K562 (cell line): ENCODE results near the gene TBC1D16. TPM values are rescaled to one million over a fixed set of nuclear protein-coding genes. Genes with fewer than 3 reads are reported as not detected.
A peak's percentile ranks its signal among the peaks of the same experiment; 100 is the strongest.

Experiments
- ATAC-seq: fragments of 200-7000 bp; cut with Tn5 transposase; 3 replicates; pipeline ENCODE4 v1.9.1; 2020; ENCODE audit warnings: moderate library complexity
- BruUV-seq: library from RNA; stranded (reverse); fragments of 400-500 nt; replicated peaks from 2 replicates; lab custom pipeline; 2021; lab: Mats Ljungman, UMichigan
- CTCF ChIA-PET: fragments of 300-600 bp; formaldehyde crosslinking; extraction: SDS; loops from one replicate; lab custom pipeline; 2021; ENCODE audit warnings: low intra/inter-chr PET ratio; lab: Yijun Ruan, JAX
- POLR2A ChIA-PET: fragments of 300-600, 350-650 bp; sonication (Branson Sonifier 250); formaldehyde crosslinking; extraction: SDS; loops from one replicate; lab custom pipeline; 2021; ENCODE audit warnings: antibody characterized with exemption, inconsistent platforms; lab: Yijun Ruan, JAX
- DNase-seq, 4 experiments: peaks; one replicate each; pipeline versions ENCODE4 v3.0.0 to v3.0.0-alpha.2; 2011 to 2018; ENCODE audit warnings: low spot score in 3 of 4, mixed read lengths in 3 of 4; ENCODE audit errors: extremely low read depth in 1 of 4
- FAIRE-seq: peaks from 2 replicates; lab custom pipeline; 2011; peaks lifted over from hg19 to GRCh38; lab: Jason Lieb, UNC
- H2AFZ ChIP-seq: 2 replicates; pipeline ENCODE4 v1.6.0; 2011; ENCODE audit warnings: low read depth, low read length, control low read depth, inconsistent platforms
- H3K27ac ChIP-seq: fragments of 200-600 bp; 3 replicates; pipeline ENCODE4 v1.8.0; 2011; ENCODE audit warnings: low read depth, mild to moderate bottlenecking, control low read depth, inconsistent platforms, low read length, moderate library complexity, mixed read lengths; ENCODE audit errors: extremely low read depth
- H3K27me3 ChIP-seq, 2 experiments: fragments of 300-600 bp in 1 of 2; 2 replicates in 1 of 2; 3 replicates in 1 of 2; pipeline versions ENCODE4 v1.6.0 to v1.8.0; 2011; ENCODE audit warnings: inconsistent platforms in 2 of 2, low read length in 2 of 2, mild to moderate bottlenecking in 1 of 2, mixed read lengths in 1 of 2, moderate library complexity in 1 of 2; ENCODE audit not compliant: control insufficient read depth in 2 of 2, insufficient read depth in 2 of 2
- H3K36me3 ChIP-seq: fragments of 300-600 bp; 3 replicates; pipeline ENCODE4 v1.8.0; 2011; ENCODE audit warnings: mild to moderate bottlenecking, low read length, inconsistent platforms; ENCODE audit not compliant: control insufficient read depth, insufficient read depth
- H3K4me1 ChIP-seq, 2 experiments: fragments of 200-600 bp in 1 of 2; replicated peaks in 1 of 2; 2 replicates in 1 of 2; 3 replicates in 1 of 2; pipeline versions ENCODE4 v1.5.1 to v1.8.0; 2011; ENCODE audit warnings: inconsistent platforms in 2 of 2, low read length in 2 of 2, mild to moderate bottlenecking in 1 of 2, mixed read lengths in 1 of 2, moderate library complexity in 1 of 2; ENCODE audit not compliant: control insufficient read depth in 2 of 2, insufficient read depth in 2 of 2
- H3K4me2 ChIP-seq: 2 replicates; pipeline ENCODE4 v1.6.1; 2011; ENCODE audit warnings: low read length, control low read depth, inconsistent platforms, mixed read lengths; ENCODE audit not compliant: insufficient read depth
- H3K4me3 ChIP-seq: fragments of 200-600 bp; sonication (generic), shearing (Covaris generic); 2 replicates; pipeline ENCODE4 v1.5.1; 2016; ENCODE audit warnings: control low read depth, inconsistent platforms
- H3K79me2 ChIP-seq: fragments of 200-600 bp; 3 replicates; pipeline ENCODE4 v1.8.0; 2011; ENCODE audit warnings: low read length, inconsistent platforms; ENCODE audit not compliant: control insufficient read depth, insufficient read depth
- H3K9ac ChIP-seq, 2 experiments: 2 replicates each; pipeline versions ENCODE4 v1.6.0 to v1.6.1; 2011; ENCODE audit warnings: low read depth in 2 of 2, low read length in 2 of 2, control low read depth in 1 of 2, inconsistent platforms in 1 of 2, mild to moderate bottlenecking in 1 of 2, mixed read lengths in 1 of 2; ENCODE audit not compliant: insufficient read depth in 1 of 2
- H3K9me1 ChIP-seq: one replicate; pipeline ENCODE4 v1.6.0; 2011; ENCODE audit warnings: inconsistent platforms, mild to moderate bottlenecking, low read length, moderate library complexity; ENCODE audit not compliant: control insufficient read depth, insufficient read depth
- H3K9me3 ChIP-seq: replicated peaks from 2 replicates; pipeline ENCODE4 v1.5.1; 2011; ENCODE audit warnings: low read depth, low read length, inconsistent platforms; ENCODE audit not compliant: control insufficient read depth, insufficient read depth
- H4K20me1 ChIP-seq: replicated peaks from 2 replicates; pipeline ENCODE4 v1.6.1; 2011; ENCODE audit warnings: low read length, inconsistent platforms, mixed read lengths; ENCODE audit not compliant: control insufficient read depth, insufficient read depth
- BCLAF1 ChIP-seq, 2 experiments: fragments of 450-650 bp in 1 of 2; IDR thresholded peaks; 2 replicates each; pipeline ENCODE4 v1.6.1; 2011 to 2017; ENCODE audit warnings: low read depth in 2 of 2, antibody characterized with exemption in 1 of 2, borderline replicate concordance in 1 of 2, low read length in 1 of 2, mild to moderate bottlenecking in 1 of 2, mixed read lengths in 1 of 2; ENCODE audit not compliant: control insufficient read depth in 1 of 2
- FOXA1 ChIP-seq: fragments of 450-650 bp; IDR thresholded peaks from 2 replicates; pipeline ENCODE4 v1.6.1; 2016; ENCODE audit warnings: mild to moderate bottlenecking, borderline replicate concordance
- KLF1 ChIP-seq: fragments of 450-650 bp; IDR thresholded peaks from 2 replicates; pipeline ENCODE4 v1.6.1; 2016; ENCODE audit warnings: missing genetic modification characterization, missing compliant biosample characterization
- MEIS2 ChIP-seq: fragments of 450-650 bp; IDR thresholded peaks from 2 replicates; pipeline ENCODE4 v1.6.1; 2014; ENCODE audit warnings: mild to moderate bottlenecking; ENCODE audit not compliant: partially characterized antibody
- PCBP2 ChIP-seq: fragments of 200-400 bp; formaldehyde crosslinking; IDR thresholded peaks from 2 replicates; pipeline ENCODE4 v1.6.1; 2018; ENCODE audit warnings: low read length, low read depth, mild to moderate bottlenecking, moderate library complexity; ENCODE audit not compliant: poor library complexity, severe bottlenecking
- RBM14 ChIP-seq: fragments of 200-400 bp; formaldehyde crosslinking; IDR thresholded peaks from 2 replicates; pipeline ENCODE4 v1.6.1; 2018; ENCODE audit warnings: low read depth, mild to moderate bottlenecking, low read length, moderate library complexity, borderline replicate concordance; ENCODE audit not compliant: insufficient read depth
- SNIP1 ChIP-seq: fragments of 450-650 bp; IDR thresholded peaks from 2 replicates; pipeline ENCODE4 v1.7.1; 2017; ENCODE audit warnings: low read depth, mild to moderate bottlenecking
- ZNF347 ChIP-seq: fragments of 450-650 bp; formaldehyde crosslinking; IDR thresholded peaks from 2 replicates; pipeline ENCODE4 v1.4.0; 2020; ENCODE audit warnings: low read depth, mild to moderate bottlenecking, moderate library complexity
- ZNF76 ChIP-seq: fragments of 250-450 bp; sonication (Bioruptor Pico); IDR thresholded peaks from 2 replicates; pipeline ENCODE4 v1.4.0; 2020; ENCODE audit warnings: mild to moderate bottlenecking, moderate library complexity, borderline replicate concordance
- WGBS: fragments of 100-300 bp; shearing (Covaris generic); methylation state at CpG from one replicate; pipeline ENCODE4 v1.1.6; 2016; ENCODE audit warnings: low coverage, mixed read lengths; ENCODE audit not compliant: insufficient coverage; ENCODE audit errors: missing lambda C conversion rate; 5-methylcytosine and 5-hydroxymethylcytosine counted together
- in situ Hi-C: fragments of 300-500 bp; cut with MboI; formaldehyde crosslinking; loops from 4 replicates; pipeline ENCODE4 v1.15.0; 2018; ENCODE audit warnings: inconsistent platforms, mixed read lengths
- intact Hi-C: fragments of 100-400 bp; cut with micrococcal nuclease; formaldehyde crosslinking; loops from 2 replicates; pipeline ENCODE4 v1.14.2; 2022
- polyA plus RNA-seq, 8 experiments: library from polyadenylated mRNA; depleted of rRNA in 4 of 8; stranded (reverse) in 5 of 8; unstranded in 3 of 8; fragments of >200 nt; fragmentation: Nextera tagmentation in 2 of 8; fragmentation: Illumina TruSeq in 1 of 8; extraction: Ambion mirVana in 2 of 8; extraction: Trizol in 1 of 8; gene quantifications; 2 replicates each; pipeline versions ENCODE4 v1.2.1 to v1.2.3, GENCODE V29; 2011 to 2014; ENCODE audit warnings: inconsistent platforms in 1 of 8, missing spikeins in 1 of 8
- total RNA-seq, 7 experiments: library from RNA; depleted of rRNA in 6 of 7; stranded (reverse); fragments of >200 nt in 6 of 7; fragmentation: Illumina TruSeq in 2 of 7; extraction: Trizol in 2 of 7; gene quantifications; 2 replicates each; pipeline versions ENCODE4 v1.2.1 to v1.2.3, GENCODE V29; 2011 to 2021; ENCODE audit warnings: low replicate concordance in 1 of 7

Gene TBC1D16
- total and polyA plus RNA-seq, 9 of the 15 experiments (the other 6 are each of a cell fraction or from before 2014, with no cell fraction given) = 0.01 to 0.20 (median 0.03) TPM; not detected in 1

GRCh38 chr17:79978548-79978855 is 57.2 kb downstream of the TBC1D16 start (continued):
- TF ChIP-seq BCLAF1 (IDR thresholded peaks at IDR 0.05; ENCODE audit: borderline replicate concordance in 1 of 2, control insufficient read depth in 1 of 2, low read depth in 2 of 2, low read length in 1 of 2) (no peak), ZNF347 (CRISPR knock-in tag) (no peak), PCBP2 (no peak), KLF1 (tag) (no peak)

- ATAC-seq (no peak), FAIRE-seq (no peak), DNase-seq (no peak)
- Histone ChIP-seq H3K27ac (no peak overlapping the region), H3K4me3 (no peak overlapping the region), H2AFZ (no peak overlapping the region), H3K9ac (no peak overlapping the region), H4K20me1 (peaks cover 13% of the 10 kb centered on the region; the same call in 1 of the 2 replicates), H3K36me3 (no peaks in the 10 kb centered on the region), H3K4me2 (no peak overlapping the region), H3K79me2 (no peaks in the 10 kb centered on the region), H3K9me1 (no peaks in the 10 kb centered on the region)
- no TSS peak for BruUV-seq
- WGBS = 5% methylated on average over 47 of the region's 47 CpGs
- in situ Hi-C loops = no loop called here
- TF ChIP-seq KLF1 (tag) = no peak
- no peak for TF ChIP-seq SNIP1
- TF ChIP-seq RBM14 = no peak
- peak; percentile 36 for TF ChIP-seq MEIS2
- TF ChIP-seq FOXA1 = no peak
- TF ChIP-seq ZNF76 (CRISPR knock-in tag) = no peak
- TF ChIP-seq, all 486 proteins: peak for 1
- CTCF ChIA-PET = no interaction called here
- POLR2A ChIA-PET = no interaction called here
- H3K4me1 ChIP-seq = peaks cover 2 to 18% of the 10 kb centered on the region in 2 experiments; a peak in 2 of 5 replicates
- H3K27me3 ChIP-seq = peaks cover 77 to 86% of the 10 kb centered on the region in 2 experiments
- intact Hi-C loops = loop anchor here (10.0 kb wide), 2 partner anchors 123 to 173 kb away; no protein-coding TSS in a partner anchor
- H3K9me3 ChIP-seq = no peaks in the 10 kb centered on the region
Measured at GRCh38 chr17:79977708-79978547, 57.7 kb downstream of the TBC1D16 start.
